GM12878 (cell line): ENCODE measurements around the gene CYTIP. TPM values are rescaled to one million over a fixed set of nuclear protein-coding genes. Genes with fewer than 3 reads are reported as not detected.
A peak's percentile ranks its signal among the peaks of the same experiment; 100 is the strongest.

Experiments used
- ASH2L ChIP-seq: fragments of 300-600, 200-600 bp; sonication (generic); IDR thresholded peaks from 2 replicates; pipeline ENCODE4 v1.6.1; 2017; ENCODE audit warnings: low read depth, mild to moderate bottlenecking, borderline replicate concordance
- ATF2 ChIP-seq: IDR thresholded peaks from 2 replicates; pipeline ENCODE4 v1.6.1; 2012; ENCODE audit warnings: low read length, inconsistent platforms
- CBFB ChIP-seq: IDR thresholded peaks from 2 replicates; pipeline ENCODE4 v1.6.1; 2016; ENCODE audit warnings: antibody characterized with exemption, low read depth
- CREB1 ChIP-seq: IDR thresholded peaks from 2 replicates; pipeline ENCODE4 v1.6.1; 2012; ENCODE audit warnings: low read depth, mild to moderate bottlenecking, inconsistent platforms
- DPF2 ChIP-seq: fragments of 450-650 bp; IDR thresholded peaks from 2 replicates; pipeline ENCODE4 v1.6.1; 2017; ENCODE audit warnings: mild to moderate bottlenecking
- ETV6 ChIP-seq, 2 experiments: fragments of 450-650 bp in 1 of 2; IDR thresholded peaks in 1 of 2; conservative IDR thresholded peaks in 1 of 2; 2 replicates each; pipeline ENCODE4 v1.6.1; 2014; ENCODE audit warnings: antibody characterized with exemption in 1 of 2, borderline replicate concordance in 1 of 2, low read depth in 1 of 2, mild to moderate bottlenecking in 1 of 2, moderate library complexity in 1 of 2
- HSF1 ChIP-seq: fragments of 150-350 bp; IDR thresholded peaks from 2 replicates; pipeline ENCODE4 v1.6.1; 2014; ENCODE audit warnings: mild to moderate bottlenecking, low read depth, low read length
- KDM1A ChIP-seq: fragments of 200-600 bp; sonication (generic); IDR thresholded peaks from 2 replicates; pipeline ENCODE4 v1.6.1; 2016; ENCODE audit warnings: borderline replicate concordance
- MTA2 ChIP-seq: fragments of 450-650 bp; IDR thresholded peaks from 2 replicates; pipeline ENCODE4 v1.6.1; 2016; ENCODE audit warnings: low read depth, mild to moderate bottlenecking, moderate library complexity
- MTA3 ChIP-seq: IDR thresholded peaks from 2 replicates; pipeline ENCODE4 v1.6.1; 2012; ENCODE audit warnings: low read length, inconsistent platforms, borderline replicate concordance
- NBN ChIP-seq: fragments of 450-650 bp; IDR thresholded peaks from 2 replicates; pipeline ENCODE4 v1.6.1; 2016
- NFIC ChIP-seq: IDR thresholded peaks from 2 replicates; pipeline ENCODE4 v1.6.1; 2012; ENCODE audit warnings: low read depth, mild to moderate bottlenecking, inconsistent platforms, low read length, moderate library complexity
- NFYA ChIP-seq: IDR thresholded peaks from 2 replicates; pipeline ENCODE4 v1.6.1; 2011; ENCODE audit warnings: low read depth, mild to moderate bottlenecking, low read length, improper control_type of control experiment, borderline replicate concordance
- NRF1 ChIP-seq: conservative IDR thresholded peaks from 2 replicates; pipeline ENCODE4 v1.6.1; 2011; ENCODE audit warnings: mild to moderate bottlenecking, low read depth, low read length, improper control_type of control experiment
- PAX8 ChIP-seq: fragments of 450-650 bp; IDR thresholded peaks from 2 replicates; pipeline ENCODE4 v1.6.1; 2017; ENCODE audit warnings: mild to moderate bottlenecking, moderate library complexity
- RAD21 ChIP-seq: IDR thresholded peaks from 2 replicates; pipeline ENCODE4 v1.6.1; 2011; ENCODE audit warnings: mild to moderate bottlenecking, low read depth, low read length, moderate library complexity; ENCODE audit not compliant: insufficient read depth
- RB1 ChIP-seq: fragments of 450-650 bp; formaldehyde crosslinking; IDR thresholded peaks from 2 replicates; pipeline ENCODE4 v1.6.1; 2017; ENCODE audit warnings: mild to moderate bottlenecking, borderline replicate concordance
- RUNX3 ChIP-seq: IDR thresholded peaks from 2 replicates; pipeline ENCODE4 v1.6.1; 2012; ENCODE audit warnings: low read length, inconsistent platforms
- SMC3 ChIP-seq: IDR thresholded peaks from 2 replicates; pipeline ENCODE4 v1.6.1; 2011; ENCODE audit warnings: low read length, improper control_type of control experiment, borderline replicate concordance
- SPI1 ChIP-seq: IDR thresholded peaks from 2 replicates; pipeline ENCODE4 v1.6.1; 2011; ENCODE audit warnings: low read depth, mild to moderate bottlenecking, low read length, moderate library complexity, borderline replicate concordance; ENCODE audit not compliant: insufficient read depth
- SUPT20H ChIP-seq: IDR thresholded peaks from 2 replicates; pipeline ENCODE4 v1.6.1; 2011; ENCODE audit warnings: low read depth, mild to moderate bottlenecking, low read length, moderate library complexity, borderline replicate concordance; ENCODE audit not compliant: control insufficient read depth
- TARDBP ChIP-seq: IDR thresholded peaks from 2 replicates; pipeline ENCODE4 v1.6.1; 2016; ENCODE audit warnings: borderline replicate concordance
- TCF12 ChIP-seq: IDR thresholded peaks from 2 replicates; pipeline ENCODE4 v1.6.1; 2011; ENCODE audit warnings: low read depth, mild to moderate bottlenecking, low read length
- USF1 ChIP-seq: IDR thresholded peaks from 2 replicates; pipeline ENCODE4 v1.6.1; 2011; ENCODE audit warnings: borderline replicate concordance, low read depth, mild to moderate bottlenecking, moderate library complexity, mixed read lengths, low read length; ENCODE audit not compliant: insufficient read depth; ENCODE audit errors: extremely low read length
- ZBTB40 ChIP-seq: fragments of 450-650 bp; IDR thresholded peaks from 2 replicates; pipeline ENCODE4 v1.6.1; 2016; ENCODE audit warnings: mild to moderate bottlenecking, moderate library complexity, borderline replicate concordance
- polyA plus RNA-seq, 11 experiments: library from polyadenylated mRNA; depleted of rRNA in 4 of 11; unstranded in 6 of 11; stranded (reverse) in 5 of 11; fragments of >200 nt; fragmentation: Nextera tagmentation in 4 of 11; fragmentation: Illumina TruSeq in 1 of 11; extraction: Ambion mirVana in 4 of 11; extraction: Trizol in 1 of 11; gene quantifications; 1 replicate in 1 of 11; 2 replicates in 10 of 11; pipeline versions ENCODE4 v1.2.1 to v1.2.3, GENCODE V29; 2011 to 2016; ENCODE audit warnings: inconsistent platforms in 2 of 11, missing spikeins in 2 of 11, low read depth in 1 of 11
- total RNA-seq, 4 experiments: library from RNA; depleted of rRNA in 3 of 4; stranded (reverse); fragments of >200 nt in 3 of 4; fragmentation: Illumina TruSeq in 1 of 4; extraction: Trizol in 1 of 4; gene quantifications; 2 replicates each; pipeline versions ENCODE4 v1.2.1 to v1.2.3, GENCODE V29; 2013 to 2021

The CYTIP gene
- total and polyA plus RNA-seq, 10 of the 15 experiments (the other 5 are each of a cell fraction or from before 2014, with no cell fraction given): 55.1 to 178 (median 73.4) TPM

GRCh38 chr2:157492189-157492773 is 48.4 kb upstream of the CYTIP start (continued):
- TF ChIP-seq PAX8 (no peak), SPI1 (no peak), ASH2L (no peak), SMC3 (peak; percentile 83), NFIC (no peak), MTA3 (no peak), ZBTB40 (no peak), NRF1 (no peak), RAD21 (peak; percentile 89), ATF2 (no peak), MTA2 (no peak), RB1 (peak; percentile 39; the same call in 1 of the 2 replicates), NBN (no peak), DPF2 (no peak), CBFB (no peak), CREB1 (no peak), TCF12 (0 out of 2 replicates have a peak, but pooled peaks have one; percentile 65), SUPT20H (no peak), KDM1A (no peak), TARDBP (no peak), NFYA (no peak), HSF1 (no peak), USF1 (no peak), ETV6 (conservative IDR thresholded peaks at IDR 0.05 in 1 of 2, IDR thresholded peaks at IDR 0.05 in 1 of 2; ENCODE audit: borderline replicate concordance in 1 of 2, low read depth in 1 of 2) (no peak), RUNX3 (no peak)
